Measurements from ENCODE around the gene SYNC.

DNA sequence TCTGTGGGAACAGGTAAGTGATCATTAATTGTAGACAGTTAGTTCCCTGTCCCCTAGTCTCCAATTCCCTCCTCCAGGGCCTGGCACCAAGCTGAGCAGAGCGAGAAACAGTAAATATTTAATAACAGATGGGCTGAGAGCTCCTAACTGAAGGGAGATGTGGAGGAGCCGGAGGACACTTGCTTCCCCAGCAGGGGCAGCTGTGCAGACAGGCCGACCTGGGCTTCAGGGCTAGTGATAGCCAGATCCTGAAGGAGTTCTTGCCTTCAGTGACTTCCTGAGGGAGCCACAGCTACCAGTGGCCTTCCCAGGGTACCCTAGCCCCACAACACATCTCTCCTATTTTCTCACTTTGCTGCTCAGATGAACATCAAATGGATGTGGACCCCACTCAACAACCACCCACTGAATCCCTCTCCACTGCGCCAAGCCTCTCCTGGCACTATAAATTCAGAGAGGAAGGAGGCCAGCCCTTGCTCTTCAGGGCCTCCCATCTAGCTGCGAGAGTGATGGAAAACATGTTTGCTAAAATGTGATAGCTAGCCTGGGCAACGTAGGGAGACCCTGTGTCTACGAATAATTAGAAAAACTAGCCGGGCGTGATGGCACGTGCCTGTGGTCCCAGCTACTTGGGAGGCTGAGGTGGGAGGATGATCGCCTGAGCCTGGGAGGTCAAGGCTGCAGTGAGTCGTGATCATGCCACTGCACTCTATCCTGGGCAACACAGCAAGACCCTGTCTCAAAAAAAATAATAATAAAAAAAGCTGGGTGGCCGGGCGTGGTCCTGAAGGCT lies 26.9 kb upstream of the SYNC start:
- no peak for TF ChIP-seq CTCF (conservative IDR thresholded peaks at IDR 0.05 in 1 of 2, IDR thresholded peaks at IDR 0.05 in 1 of 2; ENCODE audit: low read depth in 1 of 2, low read length in 2 of 2)
- no peak for TF ChIP-seq EZH2 (IDR thresholded peaks at IDR 0.05; ENCODE audit: low read length, missing control alignments)
